ENCODE data around the gene ADARB2.

GRCh38 chr10:1514681-1515080 is 222.6 kb downstream of the ADARB2 start:
- TF ChIP-seq POLR2A (IDR thresholded peaks at IDR 0.05; ENCODE audit: low read depth, low read length) = no peak
- TF ChIP-seq TAF1 (IDR thresholded peaks at IDR 0.05; ENCODE audit: low read depth, low read length) = no peak
- TF ChIP-seq POLR2AphosphoS5 (IDR thresholded peaks at IDR 0.05; ENCODE audit: low read depth, low read length) = no peak
- no peak for TF ChIP-seq SPI1 (IDR thresholded peaks at IDR 0.05; ENCODE audit: low read depth, low read length)
- TF ChIP-seq PAX5 (IDR thresholded peaks at IDR 0.05; ENCODE audit: insufficient read depth, low read length, severe bottlenecking) = no peak
- no peak for TF ChIP-seq POU2F2 (IDR thresholded peaks at IDR 0.05; ENCODE audit: low read depth, low read length)
